Glutamatergic neuron (in vitro differentiated cells): Measurements from ENCODE around the gene HDGFL2. TPM values are rescaled to one million over a fixed set of nuclear protein-coding genes. Genes with fewer than 3 reads are reported as not detected.

ENCODE experiments used
- DNase-seq: peaks from one replicate; pipeline ENCODE4 v3.0.0; 2022
- H3K27ac Mint-ChIP-seq: one replicate; pipeline ENCODE4 v1.8.0; 2020; ENCODE audit warnings: mild to moderate bottlenecking, mixed read lengths, inconsistent platforms; ENCODE audit not compliant: unreplicated experiment
- H3K27me3 Mint-ChIP-seq: one replicate; pipeline ENCODE4 v1.8.0; 2020; ENCODE audit warnings: mild to moderate bottlenecking, moderate library complexity, mixed read lengths, inconsistent platforms; ENCODE audit not compliant: unreplicated experiment
- H3K36me3 Mint-ChIP-seq: one replicate; pipeline ENCODE4 v1.8.0; 2020; ENCODE audit warnings: mild to moderate bottlenecking, mixed read lengths, inconsistent platforms; ENCODE audit not compliant: unreplicated experiment
- H3K4me1 Mint-ChIP-seq: one replicate; pipeline ENCODE4 v1.8.0; 2020; ENCODE audit warnings: mild to moderate bottlenecking, low read depth, mixed read lengths, inconsistent platforms; ENCODE audit not compliant: unreplicated experiment
- H3K4me3 Mint-ChIP-seq: one replicate; pipeline ENCODE4 v1.8.0; 2020; ENCODE audit warnings: mild to moderate bottlenecking, mixed read lengths, inconsistent platforms; ENCODE audit not compliant: unreplicated experiment
- H3K9me3 Mint-ChIP-seq: one replicate; pipeline ENCODE4 v1.8.0; 2020; ENCODE audit warnings: mild to moderate bottlenecking, moderate library complexity, mixed read lengths, inconsistent platforms; ENCODE audit not compliant: unreplicated experiment
- CTCF ChIP-seq: fragments of 200-600 bp; sonication (generic); IDR thresholded peaks from one replicate; pipeline ENCODE4 v1.5.0; 2021; ENCODE audit not compliant: partially characterized antibody, unreplicated experiment
- total RNA-seq: library from RNA; stranded (reverse); fragmentation: NEBNext Ultra II Directional; extraction: Animal tissue kit (Norgen Biotek cat#: 25700); gene quantifications from one replicate; pipeline ENCODE4 v1.2.1, GENCODE V29; 2021; ENCODE audit not compliant: unreplicated experiment

Gene HDGFL2
- total RNA-seq, 1 donor from 2014 or later: 118 TPM

- H3K27ac Mint-ChIP-seq: no peak overlapping the region
- TF ChIP-seq CTCF: no peak
- no peaks in the 10 kb centered on the region for H3K36me3 Mint-ChIP-seq
- peaks cover 5% of the 10 kb centered on the region for H3K27me3 Mint-ChIP-seq
- H3K4me3 Mint-ChIP-seq: no peak overlapping the region
- peaks cover 7% of the 10 kb centered on the region for H3K9me3 Mint-ChIP-seq
- H3K4me1 Mint-ChIP-seq: peaks cover 4% of the 10 kb centered on the region
- DNase-seq: peak; percentile 95
These were observed 509 bp upstream of the HDGFL2 start for GRCh38 chr19:4471403-4472173.

DNA sequence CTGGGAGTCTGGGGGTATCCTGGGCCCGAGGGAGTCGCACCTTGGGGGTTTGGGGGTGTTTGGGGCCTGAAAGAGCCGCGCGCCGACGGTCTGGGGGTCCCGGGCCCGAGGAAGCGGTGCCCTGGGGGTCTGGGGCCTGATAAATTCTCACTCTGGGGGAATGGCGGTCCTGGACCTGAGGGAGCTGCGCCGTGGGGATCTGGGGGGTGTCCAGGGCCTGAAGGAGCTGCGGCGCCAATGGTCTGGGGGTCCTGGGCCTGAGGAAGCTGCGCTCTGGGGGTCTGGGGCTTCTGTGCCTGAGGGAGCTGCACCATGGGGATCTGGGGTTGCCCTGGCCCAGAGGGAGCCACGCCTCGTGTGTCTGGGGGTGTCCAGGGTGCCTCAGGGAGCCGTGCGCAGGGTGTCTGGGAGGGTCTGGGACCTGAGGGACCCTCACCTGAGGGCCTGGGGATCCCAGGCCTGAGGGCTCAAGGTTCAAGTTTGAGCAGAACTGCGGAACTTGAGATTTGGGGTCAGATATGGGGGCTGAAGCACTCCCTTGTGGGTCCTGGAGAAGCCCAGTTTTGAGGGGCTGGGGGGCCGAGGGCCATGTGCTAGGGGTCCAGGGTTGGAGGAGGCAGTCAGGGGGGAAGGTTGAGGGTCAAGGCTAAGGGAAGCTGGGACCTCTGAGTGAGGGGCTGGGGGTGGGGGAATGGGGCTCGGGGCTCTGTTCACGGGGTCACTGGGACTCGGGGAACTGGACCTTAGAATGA lies 1.1 kb downstream of the HDGFL2 start:
- no peak for TF ChIP-seq CTCF
- Mint-ChIP-seq H3K4me3 (peak overlapping the region; percentile 94), H3K36me3 (no peaks in the 10 kb centered on the region), H3K27me3 (peaks cover 5% of the 10 kb centered on the region), H3K9me3 (peaks cover 7% of the 10 kb centered on the region), H3K27ac (peak overlapping the region; percentile 84), H3K4me1 (peaks cover 6% of the 10 kb centered on the region)
- no peak for DNase-seq

- H3K27me3 Mint-ChIP-seq: peaks cover 5% of the 10 kb centered on the region
- peak overlapping the region; percentile 59 for H3K27ac Mint-ChIP-seq
- no peak for DNase-seq
- H3K36me3 Mint-ChIP-seq: no peaks in the 10 kb centered on the region
- H3K9me3 Mint-ChIP-seq: peaks cover 6% of the 10 kb centered on the region
- peaks cover 6% of the 10 kb centered on the region for H3K4me1 Mint-ChIP-seq
- TF ChIP-seq CTCF: no peak
- peak overlapping the region; percentile 94 for H3K4me3 Mint-ChIP-seq
These were observed 1.8 kb downstream of the HDGFL2 start for GRCh38 chr19:4473763-4474513.

DNA sequence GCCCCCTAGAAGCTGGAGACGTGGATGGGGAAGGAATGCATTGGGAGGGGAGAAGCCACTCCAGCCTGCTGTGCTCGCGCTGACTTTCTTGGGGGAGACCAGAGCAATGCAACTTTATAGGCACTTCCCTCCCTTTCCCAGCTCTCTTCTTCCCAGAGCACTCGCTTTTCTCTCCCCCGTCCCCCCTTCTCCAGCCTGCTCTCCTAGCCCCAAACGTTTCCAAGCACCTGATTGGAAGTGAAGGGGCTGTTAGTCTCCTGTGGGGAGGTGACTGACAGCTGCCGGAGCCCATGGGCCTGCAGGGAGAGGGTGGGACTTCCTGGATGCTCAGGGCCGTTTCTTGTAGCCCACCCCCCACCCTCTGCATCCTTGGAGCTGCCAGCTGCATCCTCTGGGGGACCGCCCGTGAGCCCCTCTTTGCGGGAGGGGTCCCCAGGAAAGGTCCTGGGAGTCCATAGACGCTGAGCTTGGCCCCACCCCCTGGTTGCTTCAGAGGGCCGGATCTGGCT lies 2.5 kb downstream of the HDGFL2 start:
- peak; percentile 80 for DNase-seq
- no peak for TF ChIP-seq CTCF
- H3K4me3 Mint-ChIP-seq: peak overlapping the region; percentile 94
- H3K4me1 Mint-ChIP-seq: peaks cover 6% of the 10 kb centered on the region
- H3K27me3 Mint-ChIP-seq: peaks cover 5% of the 10 kb centered on the region
- H3K27ac Mint-ChIP-seq: peak overlapping the region; percentile 59
- no peaks in the 10 kb centered on the region for H3K36me3 Mint-ChIP-seq
- H3K9me3 Mint-ChIP-seq: peaks cover 6% of the 10 kb centered on the region
